Measurements from ENCODE around the gene PARD6A.

The PARD6A gene

DNA sequence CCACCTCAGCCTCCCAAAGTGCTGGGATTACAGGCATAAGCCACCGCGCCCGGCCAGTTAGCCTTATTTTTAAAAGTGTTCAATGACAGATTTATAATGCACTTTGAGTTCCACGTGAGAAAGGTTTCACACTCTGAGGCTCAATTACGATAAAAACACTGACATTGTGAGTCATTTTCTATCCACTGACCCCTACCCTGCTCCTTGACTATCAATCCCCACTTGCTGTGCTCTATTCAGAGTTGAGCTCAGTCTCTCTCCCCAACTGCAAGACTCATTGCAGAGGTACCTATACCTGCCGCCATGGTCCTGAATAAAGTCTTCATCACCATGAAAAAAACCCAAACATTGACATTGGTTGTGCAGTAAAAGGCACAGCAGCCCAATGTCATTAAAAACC is 49.8 kb downstream of the PARD6A start:
- Histone ChIP-seq H3K9me3 (no peaks in the 10 kb centered on the region), H3K4me1 (ENCODE audit: control insufficient read depth in 1 of 2, insufficient read depth in 1 of 2, low read depth in 1 of 2, low read length in 1 of 2) (peaks cover 38 to 47% of the 10 kb centered on the region in 2 experiments)

More for the DNA sequence above, 49.8 kb downstream of the PARD6A start:
- no peaks in the 10 kb centered on the region for H3K27me3 ChIP-seq
- peak overlapping the region; percentile 54 for H3K27ac ChIP-seq
- H3K36me3 ChIP-seq: no peaks in the 10 kb centered on the region
- TF ChIP-seq, protein P1, sequence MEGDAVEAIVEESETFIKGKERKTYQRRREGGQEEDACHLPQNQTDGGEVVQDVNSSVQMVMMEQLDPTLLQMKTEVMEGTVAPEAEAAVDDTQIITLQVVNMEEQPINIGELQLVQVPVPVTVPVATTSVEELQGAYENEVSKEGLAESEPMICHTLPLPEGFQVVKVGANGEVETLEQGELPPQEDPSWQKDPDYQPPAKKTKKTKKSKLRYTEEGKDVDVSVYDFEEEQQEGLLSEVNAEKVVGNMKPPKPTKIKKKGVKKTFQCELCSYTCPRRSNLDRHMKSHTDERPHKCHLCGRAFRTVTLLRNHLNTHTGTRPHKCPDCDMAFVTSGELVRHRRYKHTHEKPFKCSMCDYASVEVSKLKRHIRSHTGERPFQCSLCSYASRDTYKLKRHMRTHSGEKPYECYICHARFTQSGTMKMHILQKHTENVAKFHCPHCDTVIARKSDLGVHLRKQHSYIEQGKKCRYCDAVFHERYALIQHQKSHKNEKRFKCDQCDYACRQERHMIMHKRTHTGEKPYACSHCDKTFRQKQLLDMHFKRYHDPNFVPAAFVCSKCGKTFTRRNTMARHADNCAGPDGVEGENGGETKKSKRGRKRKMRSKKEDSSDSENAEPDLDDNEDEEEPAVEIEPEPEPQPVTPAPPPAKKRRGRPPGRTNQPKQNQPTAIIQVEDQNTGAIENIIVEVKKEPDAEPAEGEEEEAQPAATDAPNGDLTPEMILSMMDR (IDR thresholded peaks at IDR 0.05): no peak
- no peak overlapping the region for H3K4me3 ChIP-seq (ENCODE audit: low read depth in 1 of 2, low read length in 1 of 2)

Measured in neutrophil (primary cell).